BLaER1 treated with 17β-estradiol and CSF1 and Interleukin-3, amounts not matched to agents 10 nM and 100 nM (cell line): ENCODE results near the gene SORCS2.
A peak's percentile ranks its signal among the peaks of the same experiment; 100 is the strongest.

ENCODE experiments used
- H3K27ac ChIP-seq, 11 experiments: shearing (Covaris generic); formaldehyde crosslinking; 2 replicates each; pipeline ENCODE4 v1.8.1; 2022
- H3K27me3 ChIP-seq, 11 experiments: shearing (Covaris generic); formaldehyde crosslinking; 2 replicates each; pipeline ENCODE4 v1.8.1; 2022
- H3K36me3 ChIP-seq, 11 experiments: shearing (Covaris generic); formaldehyde crosslinking; 2 replicates each; pipeline ENCODE4 v1.8.1; 2022
- H3K4me1 ChIP-seq, 10 experiments: shearing (Covaris generic); formaldehyde crosslinking; 2 replicates each; pipeline ENCODE4 v1.8.1; 2022
- H3K4me2 ChIP-seq, 11 experiments: shearing (Covaris generic); formaldehyde crosslinking; 2 replicates each; pipeline ENCODE4 v1.8.1; 2022
- H3K4me3 ChIP-seq, 10 experiments: shearing (Covaris generic); formaldehyde crosslinking; 2 replicates each; pipeline ENCODE4 v1.8.1; 2022
- H3K9ac ChIP-seq, 11 experiments: shearing (Covaris generic); formaldehyde crosslinking; 2 replicates each; pipeline ENCODE4 v1.8.1; 2022
- H3K9me3 ChIP-seq, 11 experiments: shearing (Covaris generic); formaldehyde crosslinking; replicated peaks in 1 of 11; 2 replicates each; pipeline ENCODE4 v1.8.1; 2022
- H4K20me1 ChIP-seq, 11 experiments: shearing (Covaris generic); formaldehyde crosslinking; 2 replicates each; pipeline ENCODE4 v1.8.1; 2022
- Cebpa-rat ChIP-seq, 11 experiments: shearing (Covaris generic); IDR thresholded peaks; 2 replicates each; pipeline ENCODE4 v1.8.1; 2022

Gene SORCS2

GRCh38 chr4:7653510-7654369, 461.4 kb downstream of the SORCS2 start:
- no peak for TF ChIP-seq Cebpa-rat (IDR thresholded peaks at IDR 0.05)
- H4K20me1 ChIP-seq, result peaks cover 0 to 54% (median 0%) of the 10 kb centered on the region in 11 experiments; a peak in 5 of 22 replicates
- H3K27ac ChIP-seq, result peak overlapping the region in 6 of 11 experiments; percentile 18 to 66 (median 45); a peak in 10 of 22 replicates
- H3K9me3 ChIP-seq, result peaks cover 0 to 10% (median 8%) of the 10 kb centered on the region in 11 experiments; a peak in 13 of 22 replicates
- H3K4me2 ChIP-seq, result peak overlapping the region; percentile 89 to 100 (median 95)
- H3K4me1 ChIP-seq, result peaks cover 61 to 76% (median 69%) of the 10 kb centered on the region in 10 experiments
- peak overlapping the region in 3 of 10 experiments; percentile 39 to 54 (median 51); a peak in 6 of 20 replicates for H3K4me3 ChIP-seq
- H3K27me3 ChIP-seq, result peaks cover 0 to 30% (median 0%) of the 10 kb centered on the region in 11 experiments; a peak in 6 of 22 replicates
- H3K36me3 ChIP-seq, result no peaks in the 10 kb centered on the region
- H3K9ac ChIP-seq, result peak overlapping the region in 7 of 11 experiments; percentile 4 to 82 (median 41); a peak in 8 of 22 replicates

GRCh38 chr4:7654550-7655445, 462.5 kb downstream of the SORCS2 start:
- Histone ChIP-seq H3K4me3 (no peak overlapping the region), H3K4me2 (peak overlapping the region; percentile 89 to 100 (median 95)), H4K20me1 (peaks cover 0 to 60% (median 0%) of the 10 kb centered on the region in 11 experiments; a peak in 5 of 22 replicates), H3K27ac (peak overlapping the region in 2 of 11 experiments; percentile 0 to 31; a peak in 1 of 22 replicates), H3K36me3 (no peaks in the 10 kb centered on the region), H3K4me1 (peaks cover 50 to 66% (median 58%) of the 10 kb centered on the region in 10 experiments), H3K27me3 (peaks cover 0 to 30% (median 0%) of the 10 kb centered on the region in 11 experiments; a peak in 6 of 22 replicates), H3K9ac (peak overlapping the region in 3 of 11 experiments; percentile 4 to 33 (median 8); a peak in 1 of 22 replicates), H3K9me3 (no peaks in the 10 kb centered on the region)
- no peak for TF ChIP-seq Cebpa-rat (IDR thresholded peaks at IDR 0.05)

GRCh38 chr4:7655511-7656243, 463.3 kb downstream of the SORCS2 start:
- Histone ChIP-seq H3K9me3 (no peaks in the 10 kb centered on the region), H3K4me3 (no peak overlapping the region), H4K20me1 (peaks cover 0 to 60% (median 0%) of the 10 kb centered on the region in 11 experiments; a peak in 5 of 22 replicates), H3K4me1 (peaks cover 45 to 67% (median 59%) of the 10 kb centered on the region in 10 experiments), H3K36me3 (no peaks in the 10 kb centered on the region), H3K9ac (peak overlapping the region in 1 of 11 experiments; percentile 14; a peak in 1 of 22 replicates), H3K4me2 (peak overlapping the region in 9 of 11 experiments; percentile 38 to 100 (median 95); a peak in 12 of 22 replicates), H3K27me3 (peaks cover 0 to 30% (median 0%) of the 10 kb centered on the region in 11 experiments; a peak in 6 of 22 replicates), H3K27ac (no peak overlapping the region)
- no peak for TF ChIP-seq Cebpa-rat (IDR thresholded peaks at IDR 0.05)

DNA sequence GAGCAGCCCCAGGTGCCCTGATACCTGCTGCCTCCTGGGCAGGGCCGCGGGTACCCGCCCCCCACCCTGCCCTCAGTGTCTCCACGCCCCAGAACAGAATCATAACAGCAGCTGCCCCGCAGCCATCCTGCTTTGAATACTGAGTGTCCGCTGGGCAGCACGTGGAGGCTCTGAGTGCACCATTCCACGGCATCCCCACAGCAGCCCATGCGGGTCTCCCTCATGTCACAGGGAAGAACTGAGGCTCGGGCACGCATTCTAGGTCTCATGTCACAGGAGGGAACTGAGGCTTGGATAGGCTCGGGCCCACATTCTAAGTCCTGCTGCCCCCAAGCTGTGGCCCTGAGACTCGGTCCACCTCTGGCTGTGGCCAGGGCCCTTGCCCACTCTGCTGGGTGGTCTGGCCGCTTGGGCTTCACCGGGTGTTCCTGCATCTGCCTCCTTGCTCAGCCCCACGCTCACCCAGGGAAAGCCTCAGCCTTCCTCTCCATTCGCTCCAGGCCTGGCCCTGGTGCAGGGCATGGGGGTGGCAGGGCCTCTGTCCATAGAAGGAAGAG, 464.0 kb downstream of the SORCS2 start:
- H3K27ac ChIP-seq, result no peak overlapping the region
- peaks cover 0 to 60% (median 0%) of the 10 kb centered on the region in 11 experiments; a peak in 5 of 22 replicates for H4K20me1 ChIP-seq
- H3K36me3 ChIP-seq, result no peaks in the 10 kb centered on the region
- H3K4me1 ChIP-seq, result peaks cover 39 to 67% (median 59%) of the 10 kb centered on the region in 10 experiments
- no peak overlapping the region for H3K4me3 ChIP-seq
- no peak for TF ChIP-seq Cebpa-rat (IDR thresholded peaks at IDR 0.05)
- peaks cover 0 to 28% (median 0%) of the 10 kb centered on the region in 11 experiments; a peak in 6 of 22 replicates for H3K27me3 ChIP-seq
- H3K9ac ChIP-seq, result 0 out of 22 replicates have a peak overlapping the region, but pooled peaks of 1 of the 11 experiments have one; percentile 14
- no peaks in the 10 kb centered on the region for H3K9me3 ChIP-seq
- H3K4me2 ChIP-seq, result 0 out of 22 replicates have a peak overlapping the region, but pooled peaks of 1 of the 11 experiments have one; percentile 94

DNA sequence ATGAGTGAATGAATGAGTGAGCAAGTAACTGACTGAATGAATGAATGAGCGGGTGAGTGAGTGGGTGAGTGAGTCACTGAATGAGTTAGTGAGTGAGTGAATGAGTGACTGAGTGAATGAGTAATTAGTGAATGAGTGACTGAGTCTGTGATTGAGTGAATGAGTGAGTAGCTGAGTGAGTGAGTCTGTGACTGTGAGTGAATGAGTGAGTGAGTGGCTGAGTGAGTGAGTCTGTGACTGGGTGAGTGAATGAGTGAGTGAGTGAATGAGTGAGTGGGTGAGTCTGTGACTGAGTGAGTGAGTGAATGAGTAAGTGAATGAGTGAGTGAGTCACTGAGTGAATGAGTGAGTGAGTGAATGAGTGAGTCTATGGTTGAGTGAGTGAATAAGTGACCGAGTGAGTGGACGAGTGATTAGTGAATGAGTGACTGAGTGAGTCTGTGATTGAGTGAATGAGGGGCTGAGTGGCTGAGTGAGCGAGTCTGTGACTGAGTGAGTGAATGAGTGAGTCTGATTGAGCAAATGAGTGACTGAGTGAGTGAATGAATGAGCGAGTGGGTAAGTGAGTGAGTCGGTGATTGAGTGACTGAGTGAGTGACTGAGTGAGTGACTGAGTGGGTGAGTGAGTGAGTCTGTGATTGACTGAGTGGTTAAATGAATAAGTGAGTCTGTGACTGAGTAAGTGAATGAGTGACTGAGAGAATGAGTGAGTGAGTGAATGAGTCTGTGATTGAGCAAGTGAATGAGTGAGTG, 465.4 kb downstream of the SORCS2 start:
- Histone ChIP-seq H3K27me3 (peaks cover 0 to 19% (median 0%) of the 10 kb centered on the region in 11 experiments; a peak in 6 of 22 replicates), H3K4me1 (peaks cover 25 to 64% (median 50%) of the 10 kb centered on the region in 10 experiments), H4K20me1 (peaks cover 0 to 47% (median 0%) of the 10 kb centered on the region in 11 experiments; a peak in 3 of 22 replicates), H3K27ac (no peak overlapping the region), H3K9ac (no peak overlapping the region), H3K36me3 (no peaks in the 10 kb centered on the region), H3K4me3 (no peak overlapping the region), H3K9me3 (no peaks in the 10 kb centered on the region), H3K4me2 (no peak overlapping the region)
- TF ChIP-seq Cebpa-rat (IDR thresholded peaks at IDR 0.05), result no peak

- TF ChIP-seq Cebpa-rat (IDR thresholded peaks at IDR 0.05), result no peak
- peaks cover 0 to 45% (median 0%) of the 10 kb centered on the region in 11 experiments; a peak in 3 of 22 replicates for H4K20me1 ChIP-seq
These were observed 466.2 kb downstream of the SORCS2 start for GRCh38 chr4:7658341-7659204.

More at GRCh38 chr4:7658341-7659204, 466.2 kb downstream of the SORCS2 start:
- no peak overlapping the region for H3K27ac ChIP-seq
- no peak overlapping the region for H3K9ac ChIP-seq
- no peak overlapping the region for H3K4me2 ChIP-seq
- H3K36me3 ChIP-seq, result no peaks in the 10 kb centered on the region
- H3K4me1 ChIP-seq, result peaks cover 16 to 63% (median 42%) of the 10 kb centered on the region in 10 experiments
- peaks cover 0 to 19% (median 0%) of the 10 kb centered on the region in 11 experiments; a peak in 6 of 22 replicates for H3K27me3 ChIP-seq
- no peaks in the 10 kb centered on the region for H3K9me3 ChIP-seq
- no peak overlapping the region for H3K4me3 ChIP-seq
